Heart right ventricle (tissue), 16 donors: ENCODE results near the gene BICRA. TPM values are rescaled to one million over a fixed set of nuclear protein-coding genes. Genes with fewer than 3 reads are reported as not detected.

Experiments used
- ATAC-seq, 8 donors: fragments of 200-7000 bp; cut with Tn5 transposase; one replicate each; pipeline ENCODE4 v1.9.1; 2020; ENCODE audit warnings: mild to moderate bottlenecking in 8 of 8, moderate library complexity in 8 of 8, moderate number of reproducible peaks in 1 of 8
- DNase-seq, 2 donors: peaks; one replicate each; pipeline ENCODE4 v3.0.0-alpha.2; 2020
- H3K27ac ChIP-seq, 10 donors: fragments of 200-600 bp; sonication (generic) in 2 of 10; one replicate each; pipeline versions ENCODE4 v1.5.0 to v1.8.0; 2020 to 2022; ENCODE audit warnings: mild to moderate bottlenecking in 3 of 10
- H3K27me3 ChIP-seq, 7 donors: fragments of 200-600 bp; one replicate each; pipeline ENCODE4 v1.8.0; 2021 to 2022; ENCODE audit warnings: mild to moderate bottlenecking in 2 of 7
- H3K36me3 ChIP-seq, 9 donors: fragments of 200-600 bp; sonication (generic) in 1 of 9; one replicate each; pipeline versions ENCODE4 v1.5.0 to v1.8.0; 2020 to 2022; ENCODE audit warnings: mild to moderate bottlenecking in 2 of 9
- H3K4me1 ChIP-seq, 9 donors: fragments of 200-600 bp; sonication (generic) in 1 of 9; one replicate each; pipeline versions ENCODE4 v1.5.0 to v1.8.0; 2020 to 2022; ENCODE audit warnings: mild to moderate bottlenecking in 4 of 9
- H3K4me3 ChIP-seq, 10 donors: fragments of 200-600 bp; sonication (generic) in 2 of 10; one replicate each; pipeline versions ENCODE4 v1.5.0 to v1.8.0; 2020 to 2022; ENCODE audit warnings: mild to moderate bottlenecking in 7 of 10, moderate library complexity in 2 of 10
- H3K9me3 ChIP-seq, 11 donors: fragments of 200-600 bp in 10 of 11; sonication (generic) in 2 of 11; one replicate each; pipeline versions ENCODE4 v1.5.0 to v1.8.0; 2013 to 2022; ENCODE audit warnings: mild to moderate bottlenecking in 2 of 11, control low read depth in 1 of 11, moderate library complexity in 1 of 11
- CTCF ChIP-seq, 9 donors: fragments of 200-600 bp; sonication (generic) in 2 of 9; IDR thresholded peaks; one replicate each; pipeline versions ENCODE4 v1.5.0 to v1.8.0; 2021 to 2022; ENCODE audit warnings: antibody characterized with exemption in 9 of 9, mild to moderate bottlenecking in 5 of 9, moderate library complexity in 1 of 9
- WGBS, 2 donors: extraction: QIAGEN DNeasy Blood & Tissue Kit; methylation state at CpG; one replicate each; pipeline ENCODE4 v1.1.7; 2013; ENCODE audit warnings: inconsistent platforms in 1 of 2; 5-methylcytosine and 5-hydroxymethylcytosine counted together
- intact Hi-C, 10 donors: fragments of 100-400 bp; cut with DNase I; formaldehyde crosslinking; loops; one replicate each; pipeline versions ENCODE4 v1.11.1 to v1.14.2; 2022
- polyA plus RNA-seq, 2 donors: library from polyadenylated mRNA; stranded (reverse); fragments of 200-250 nt; gene quantifications; one replicate each; pipeline ENCODE4 v1.2.3, GENCODE V29; 2013
- total RNA-seq, 10 donors: library from RNA; stranded (reverse); fragmentation: NEBNext Ultra II Directional in 3 of 10; extraction: Animal tissue kit (Norgen Biotek cat#: 25700) in 3 of 10; gene quantifications; one replicate each; pipeline versions ENCODE4 v1.2.1 to v1.2.4, GENCODE V29; 2021 to 2023
- donor health status: Arrhythmogenic right ventricular cardiomyopathy.
- donor health status: ischemic (EF 13 %, LVEDD 7.1; RV severe dilation, severe dysfunction).
- donor health status: healthy with polysubstance abuse.
- donor health status: DM: no; HTN: yes; CAD: no.
- donor health status: DM: no; HTN: no; CAD: no.
- donor health status: ischemic (EF 25% LVEDD 6.9; RV normal size, moderate dysfunction).
- donor health status: ischemic (EF 25% LVEDD 5.7; RV mildly dilated, moderate dysfunction).
- donor health status: healthy.
- donor health status: DM: yes; HTN: yes; CAD: no.
- donor health status: Ischemic cardiomyopathy.
- donor health status: ischemic (EF 35%, LVEDD 5.7; RV mildly dilated, moderate dysfunction).
- donor health status: nonischemic (EF 11% LVEDD 7.7; RV severe dilation, severe dysfunction).
- donor health status: DM: yes; HTN: yes; CAD: no.
- donor health status: PGD.
- donor health status: ischemic (EF 29% LVEDD 5.4; RV normal size, mild dysfunction).
- donor health status: nonischemic (EF 23%, LVEDD 6.1; RV moderate dilation, normal function).

Gene BICRA
- total and polyA plus RNA-seq, 12 donors = 2.8 to 13.2 (median 8.9) TPM

DNA sequence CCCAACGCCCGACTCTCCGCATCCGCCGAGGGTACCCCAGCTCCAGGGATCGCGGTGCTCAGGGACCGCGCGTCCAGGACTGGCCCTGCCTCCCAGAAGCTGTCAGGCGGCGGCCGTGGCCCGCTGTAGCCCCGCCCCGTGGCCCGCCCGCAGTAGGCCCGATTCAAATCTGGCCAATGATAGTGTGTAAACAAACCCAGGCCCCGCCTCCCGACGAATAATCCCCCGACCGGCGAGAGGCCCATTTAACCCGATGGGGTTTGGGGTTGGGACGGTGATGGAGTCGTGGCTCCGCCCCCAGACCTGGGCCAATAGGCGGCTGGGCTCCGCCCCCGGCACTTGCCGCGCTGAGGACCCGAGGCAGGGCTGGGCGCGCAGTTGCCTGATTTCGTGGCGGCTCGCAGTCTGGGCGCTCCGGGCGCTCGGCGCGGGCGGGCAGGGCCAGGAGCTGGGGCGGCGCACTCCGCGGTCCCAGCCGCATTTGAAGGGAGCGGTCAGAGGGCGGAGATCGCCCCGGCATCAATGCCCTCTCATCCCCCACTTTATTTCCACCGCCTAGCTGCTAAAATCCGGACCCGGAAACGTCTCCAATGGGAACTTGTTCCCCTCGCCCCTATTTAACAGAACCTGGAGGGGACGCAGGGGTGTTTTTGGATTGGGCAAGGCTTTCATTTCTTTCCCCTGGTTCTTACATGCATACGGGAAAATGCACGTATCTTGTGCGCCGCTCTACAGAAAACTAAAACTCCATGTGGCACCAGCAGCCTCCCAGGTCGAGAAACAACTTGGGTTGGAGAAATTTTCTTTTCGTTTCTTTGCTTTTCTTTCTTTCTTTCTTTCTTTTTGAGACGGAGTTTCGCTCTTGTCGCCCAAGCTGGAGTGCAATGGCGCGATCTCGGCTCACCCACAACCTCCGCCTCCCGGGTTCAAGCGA, 8.4 kb upstream of the BICRA start:
- no peaks in the 10 kb centered on the region for H3K36me3 ChIP-seq
- intact Hi-C loops = loop anchor here in 8 of 10 donors (1.0 to 10.0 kb wide), 7 partner anchors 78 to 88 kb away; partner anchors contain the start of gene NAPA (in 5 of the 8)

DNA sequence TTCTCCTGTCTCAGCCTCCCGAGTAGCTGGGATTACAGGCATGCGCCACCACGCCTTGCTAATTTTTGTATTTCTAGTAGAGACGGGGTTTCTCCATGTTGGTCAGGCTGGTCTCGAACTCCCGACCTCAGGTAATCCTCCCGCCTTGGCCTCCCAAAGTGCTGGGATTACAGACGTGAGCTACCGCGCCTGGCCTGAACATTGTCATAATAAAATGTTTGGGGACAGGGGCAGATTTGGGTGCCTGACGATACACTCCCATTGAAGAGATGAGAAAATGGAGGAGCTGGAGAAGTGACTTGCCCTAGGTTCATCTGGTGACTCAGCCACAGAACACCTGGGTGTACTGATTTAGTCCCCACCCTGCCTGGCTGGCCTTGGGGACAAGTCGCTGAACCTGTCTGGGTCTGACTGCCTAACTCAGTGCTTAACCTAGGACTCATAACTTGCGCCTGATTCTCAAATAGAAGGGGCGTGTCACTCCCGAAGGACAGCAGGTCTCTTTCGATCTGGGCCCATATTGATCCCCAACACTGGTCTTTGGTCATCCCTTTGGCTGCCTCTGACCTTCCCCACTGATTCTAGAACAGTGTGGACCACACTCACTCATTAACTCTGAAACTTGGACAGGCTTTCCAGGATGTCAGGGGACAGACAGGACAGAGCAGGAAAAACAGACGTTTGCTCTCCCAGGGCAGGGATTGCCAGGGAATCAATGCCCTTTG, 7.6 kb upstream of the BICRA start:
- Histone ChIP-seq H3K9me3 (no peaks in the 10 kb centered on the region), H3K4me3 (peak overlapping the region; percentile 16 to 73 (median 64)), H3K27ac (peak overlapping the region in 9 of 10 donors; percentile 81 to 92 (median 87)), H3K4me1 (peaks cover 2 to 37% (median 22%) of the 10 kb centered on the region in 9 donors), H3K27me3 (no peaks in the 10 kb centered on the region), H3K36me3 (no peaks in the 10 kb centered on the region)
- no peak for TF ChIP-seq CTCF (IDR thresholded peaks at IDR 0.05)
- ATAC-seq (no peak), DNase-seq (no peak)
- WGBS, 2 donors = 72 to 74% methylated on average over 17 of the region's 17 CpGs
- intact Hi-C loops = loop anchor here in 7 of 10 donors (2.0 to 10.0 kb wide), 6 partner anchors 79 to 89 kb away; partner anchors contain the start of gene NAPA (in 4 of the 7)

More for the DNA sequence above, 8.4 kb upstream of the BICRA start:
- TF ChIP-seq CTCF (IDR thresholded peaks at IDR 0.05) = peak in 1 of 9 donors; percentile 13
- peaks cover 2 to 46% (median 22%) of the 10 kb centered on the region in 9 donors for H3K4me1 ChIP-seq
- H3K4me3 ChIP-seq = peak overlapping the region; percentile 16 to 73 (median 64)
- peak; percentile 98 to 100 (median 98) for ATAC-seq
- peak; percentile 99 to 100 for DNase-seq
- 4% methylated on average over 77 of the region's 77 CpGs for WGBS, 2 donors
- H3K9me3 ChIP-seq = no peaks in the 10 kb centered on the region
- no peaks in the 10 kb centered on the region for H3K27me3 ChIP-seq
- peak overlapping the region; percentile 44 to 92 (median 86) for H3K27ac ChIP-seq

DNA sequence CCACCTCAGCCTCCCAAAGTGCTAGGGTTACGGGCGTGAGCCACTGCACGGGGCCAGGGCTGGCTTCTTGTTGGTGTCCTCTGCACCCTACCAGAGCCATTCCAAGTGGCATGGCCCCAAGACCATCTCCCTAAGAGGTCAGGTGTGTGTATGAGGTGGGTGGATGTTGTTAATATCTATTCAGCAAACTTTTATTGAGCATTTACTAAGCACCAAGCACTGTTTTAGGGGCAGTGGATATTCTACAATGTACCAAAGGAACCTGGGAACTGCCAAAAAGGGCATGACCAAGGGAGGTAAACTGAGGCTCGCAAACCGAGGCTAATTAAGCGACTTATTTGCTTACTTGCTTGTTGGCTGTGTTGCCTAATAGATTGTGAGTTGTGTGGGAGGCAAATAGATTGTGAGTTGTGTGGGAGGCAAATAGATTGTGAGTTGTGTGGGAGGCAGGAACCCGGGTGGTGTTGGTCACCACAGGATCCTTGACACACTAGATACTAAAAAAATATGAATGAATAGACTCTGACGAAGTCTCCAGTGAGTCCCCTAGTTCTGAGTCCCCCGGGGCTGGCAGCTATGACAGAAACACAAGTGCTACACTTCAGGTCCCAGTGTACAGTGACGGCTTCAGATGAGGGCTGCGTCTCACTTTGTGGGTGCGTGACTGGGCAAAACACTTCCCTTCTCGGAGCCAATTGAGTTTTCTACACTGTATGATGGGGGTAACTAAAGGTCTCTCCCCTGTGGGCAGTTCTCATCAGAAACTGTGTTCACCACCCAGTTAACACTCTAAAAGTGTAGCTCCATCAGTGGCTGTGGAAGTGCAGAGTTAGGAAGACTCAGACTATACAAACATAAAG, 5.0 kb upstream of the BICRA start:
- no peak overlapping the region for H3K27ac ChIP-seq
- H3K4me3 ChIP-seq = no peak overlapping the region
- no peak for TF ChIP-seq CTCF (IDR thresholded peaks at IDR 0.05)
- H3K9me3 ChIP-seq = no peaks in the 10 kb centered on the region
- intact Hi-C loops = loop anchor here in 5 of 10 donors (5.0 to 10.0 kb wide), 4 partner anchors 82 to 92 kb away; partner anchors contain the start of gene NAPA (in 3 of the 5)
- no peak for DNase-seq
- ATAC-seq = no peak
- peaks cover 2 to 35% (median 21%) of the 10 kb centered on the region in 9 donors for H3K4me1 ChIP-seq
- WGBS, 2 donors = 60 to 64% methylated on average over 13 of the region's 13 CpGs
- no peaks in the 10 kb centered on the region for H3K36me3 ChIP-seq
- no peaks in the 10 kb centered on the region for H3K27me3 ChIP-seq
